ENCODE measurements around the gene FCRL6. TPM values are rescaled to one million over a fixed set of nuclear protein-coding genes. Genes with fewer than 3 reads are reported as not detected.

FCRL6 gene
- total RNA-seq, 1 donor from 2014 or later: not detected

- no peak overlapping the region for H3K4me3 Mint-ChIP-seq
- no peak for TF ChIP-seq CTCF (IDR thresholded peaks at IDR 0.05)
- H3K27me3 Mint-ChIP-seq: peaks cover 4% of the 10 kb centered on the region
- no peak for DNase-seq
- intact Hi-C loops (cut with micrococcal nuclease): no loop called here
- H3K36me3 Mint-ChIP-seq (ENCODE audit: low read depth): no peaks in the 10 kb centered on the region
- CTCF ChIA-PET: interaction anchor here (0.7 to 1.1 kb wide), 2 partner anchors 175 kb away, joined by 3 to 4 read pairs; no protein-coding TSS in a partner anchor
- POLR2A ChIA-PET: no interaction called here
- no peaks in the 10 kb centered on the region for H3K9me3 Mint-ChIP-seq
- ATAC-seq (ENCODE audit: low read depth): no peak
- peaks cover 9% of the 10 kb centered on the region for H3K4me1 Mint-ChIP-seq
- no peak overlapping the region for H3K27ac Mint-ChIP-seq
Measured at GRCh38 chr1:159831412-159832141, 29.4 kb downstream of the FCRL6 start.

- DNase-seq (no peak), ATAC-seq (ENCODE audit: low read depth) (no peak)
- Mint-ChIP-seq H3K36me3 (ENCODE audit: low read depth) (no peaks in the 10 kb centered on the region), H3K27me3 (peaks cover 4% of the 10 kb centered on the region), H3K27ac (no peak overlapping the region), H3K4me1 (peaks cover 9% of the 10 kb centered on the region), H3K9me3 (no peaks in the 10 kb centered on the region), H3K4me3 (no peak overlapping the region)
- no peak for TF ChIP-seq CTCF (IDR thresholded peaks at IDR 0.05)
- ChIA-PET POLR2A (no interaction called here), CTCF (interaction anchor here (1.1 kb wide), 1 partner anchor 174 kb away, joined by 4 read pairs; no protein-coding TSS in a partner anchor)
- intact Hi-C loops (cut with micrococcal nuclease): no loop called here
Measured at GRCh38 chr1:159832309-159832708, 30.1 kb downstream of the FCRL6 start.

GRCh38 chr1:159835356-159835755 lies 33.2 kb downstream of the FCRL6 start:
- Mint-ChIP-seq H3K36me3 (ENCODE audit: low read depth) (no peaks in the 10 kb centered on the region), H3K27ac (no peak overlapping the region), H3K4me1 (peaks cover 7% of the 10 kb centered on the region), H3K4me3 (no peak overlapping the region), H3K9me3 (no peaks in the 10 kb centered on the region), H3K27me3 (no peaks in the 10 kb centered on the region)
- no peak for TF ChIP-seq CTCF (IDR thresholded peaks at IDR 0.05)
- DNase-seq: no peak
- ChIA-PET POLR2A (no interaction called here), CTCF (interaction anchor here (0.5 to 1.9 kb wide), 2 partner anchors 55 to 246 kb away, joined by 3 to 8 read pairs; partner anchors contain the start of gene KCNJ9)
- ATAC-seq (ENCODE audit: low read depth): no peak
- intact Hi-C loops (cut with micrococcal nuclease): no loop called here

- ATAC-seq (ENCODE audit: low read depth) (no peak), DNase-seq (no peak)
- POLR2A ChIA-PET: no interaction called here
- Mint-ChIP-seq H3K4me3 (no peak overlapping the region), H3K9me3 (no peaks in the 10 kb centered on the region), H3K27ac (no peak overlapping the region), H3K27me3 (no peaks in the 10 kb centered on the region), H3K36me3 (ENCODE audit: low read depth) (no peaks in the 10 kb centered on the region), H3K4me1 (peaks cover 7% of the 10 kb centered on the region)
- no peak for TF ChIP-seq CTCF (IDR thresholded peaks at IDR 0.05)
- intact Hi-C loops (cut with micrococcal nuclease): loop anchor here (1.0 kb wide), 1 partner anchor 171 kb away; no protein-coding TSS in a partner anchor
- CTCF ChIA-PET: interaction anchor here (0.5 to 1.9 kb wide), 4 partner anchors 54 to 245 kb away, joined by 3 to 8 read pairs (median 4); partner anchors contain the start of gene KCNJ9
Measured at GRCh38 chr1:159835862-159836525, 33.8 kb downstream of the FCRL6 start.

- Mint-ChIP-seq H3K36me3 (ENCODE audit: low read depth) (no peaks in the 10 kb centered on the region), H3K27me3 (peaks cover 5% of the 10 kb centered on the region), H3K27ac (no peak overlapping the region), H3K4me3 (no peak overlapping the region), H3K9me3 (no peaks in the 10 kb centered on the region), H3K4me1 (peaks cover 7% of the 10 kb centered on the region)
- ATAC-seq (ENCODE audit: low read depth) (peak; percentile 25), DNase-seq (no peak)
- POLR2A ChIA-PET: no interaction called here
- CTCF ChIA-PET: no interaction called here
- intact Hi-C loops (cut with micrococcal nuclease): no loop called here
- TF ChIP-seq CTCF (IDR thresholded peaks at IDR 0.05): no peak
Measured at GRCh38 chr1:159838715-159839114, 36.6 kb downstream of the FCRL6 start.

All from activated B cell treated with CpG ODN at 0.5 μM for 24 hours (primary cell).